Mucosa of descending colon (tissue), 3 donors: ENCODE measurements around the gene QPCTL. TPM values are rescaled to one million over a fixed set of nuclear protein-coding genes. Genes with fewer than 3 reads are reported as not detected.

ENCODE experiments used
- ATAC-seq: fragments of 200-7000 bp; cut with Tn5 transposase; one replicate; pipeline ENCODE4 v1.9.1; 2020; ENCODE audit warnings: mild to moderate bottlenecking, moderate library complexity
- DNase-seq, 3 donors: peaks; one replicate each; pipeline ENCODE4 v3.0.0-alpha.2; 2020
- H3K36me3 ChIP-seq: fragments of 200-600 bp; one replicate; pipeline ENCODE4 v1.8.0; 2021; ENCODE audit warnings: low read depth, mild to moderate bottlenecking
- H3K4me1 ChIP-seq: fragments of 200-600 bp; one replicate; pipeline ENCODE4 v1.8.0; 2021; ENCODE audit warnings: low read depth, mild to moderate bottlenecking
- H3K4me3 ChIP-seq: fragments of 200-600 bp; one replicate; pipeline ENCODE4 v1.8.0; 2021; ENCODE audit warnings: mild to moderate bottlenecking
- H3K9me3 ChIP-seq: fragments of 200-600 bp; one replicate; pipeline ENCODE4 v1.8.0; 2021; ENCODE audit warnings: mild to moderate bottlenecking
- intact Hi-C, 2 donors: fragments of 100-400 bp; cut with DNase I in 1 of 2; cut with micrococcal nuclease in 1 of 2; formaldehyde crosslinking; loops; one replicate each; pipeline versions ENCODE4 v1.11.0 to v1.11.1; 2022; cut with DNase I, micrococcal nuclease
- total RNA-seq, 3 donors: library from RNA; stranded (reverse); fragmentation: NEBNext Ultra II Directional in 2 of 3; extraction: Animal tissue kit (Norgen Biotek cat#: 25700) in 2 of 3; gene quantifications; one replicate each; pipeline versions ENCODE4 v1.2.1 to v1.2.4, GENCODE V29; 2021 to 2023
- TF ChIP-seq, protein P1 (sequence below): fragments of 200-600 bp; IDR thresholded peaks from one replicate; pipeline ENCODE4 v1.8.0; 2022; ENCODE audit warnings: antibody characterized with exemption, mild to moderate bottlenecking
- donor health status: DM: no; HTN: no; CAD: no; lungs with moderate emphysema.
- donor health status: DM: no; HTN: no; CAD: no.
- donor health status: DM: no; HTN: yes; CAD: no.

Gene QPCTL
- total RNA-seq, 3 donors from 2014 or later: 8.2 to 8.9 (median 8.3) TPM

DNA sequence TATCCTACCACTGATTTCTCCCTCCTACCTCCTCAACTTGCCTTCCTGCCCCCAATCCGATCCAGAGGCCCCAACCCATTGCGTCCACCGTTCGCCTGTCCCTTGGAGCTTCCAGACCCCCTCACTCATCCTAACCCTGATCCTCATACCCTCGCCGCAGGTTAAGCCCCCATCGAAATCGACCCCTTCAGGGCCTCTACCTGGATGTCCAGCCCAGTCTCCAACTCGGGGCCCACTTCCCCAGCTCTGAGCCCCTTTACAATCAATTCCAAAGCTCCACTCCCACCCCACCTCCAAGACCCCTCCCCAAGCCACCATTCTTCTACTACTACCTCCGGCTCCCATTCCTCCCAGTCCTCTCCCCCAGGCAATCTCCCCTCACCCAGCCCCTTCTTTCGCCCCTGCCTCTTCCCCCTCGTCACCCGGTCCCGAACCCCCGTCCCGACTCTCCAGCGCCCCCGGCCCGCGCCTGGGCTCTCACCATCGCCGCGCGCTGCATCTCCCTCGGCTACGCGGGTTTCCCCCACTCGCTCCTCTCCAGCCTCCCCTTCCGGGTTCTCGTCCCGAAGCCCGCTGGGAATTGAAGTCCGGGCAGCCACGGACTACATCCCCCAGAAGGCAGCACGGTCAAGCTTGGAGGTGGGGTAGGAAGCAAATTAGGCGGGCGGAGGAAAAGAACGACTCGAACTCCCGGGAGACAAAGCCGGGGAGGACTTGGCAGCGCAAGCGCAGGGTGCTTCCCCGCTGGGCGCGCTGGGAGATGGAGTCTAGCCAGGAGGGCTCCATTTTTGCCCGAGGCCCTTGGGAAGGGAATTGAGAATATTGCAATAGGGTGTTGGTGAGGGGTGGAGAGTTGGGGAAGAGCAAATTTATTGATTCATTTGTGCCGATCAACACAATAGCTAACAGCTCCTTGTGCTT, 38.2 kb downstream of the QPCTL start, which contains the start of gene FBXO46:
FBXO46 (minus strand) TSS at position 529 of the 921 bp plus-strand sequence. CDS start 17,401 bp downstream, outside the sequence.
- Histone ChIP-seq H3K4me3 (peak within 1 kb of the TSS; percentile 57), H3K9me3 (no peaks in the 10 kb centered on the region), H3K4me1 (peaks cover 19% of the 10 kb centered on the region), H3K36me3 (no peaks in the 10 kb centered on the region)
- TF ChIP-seq, protein P1, sequence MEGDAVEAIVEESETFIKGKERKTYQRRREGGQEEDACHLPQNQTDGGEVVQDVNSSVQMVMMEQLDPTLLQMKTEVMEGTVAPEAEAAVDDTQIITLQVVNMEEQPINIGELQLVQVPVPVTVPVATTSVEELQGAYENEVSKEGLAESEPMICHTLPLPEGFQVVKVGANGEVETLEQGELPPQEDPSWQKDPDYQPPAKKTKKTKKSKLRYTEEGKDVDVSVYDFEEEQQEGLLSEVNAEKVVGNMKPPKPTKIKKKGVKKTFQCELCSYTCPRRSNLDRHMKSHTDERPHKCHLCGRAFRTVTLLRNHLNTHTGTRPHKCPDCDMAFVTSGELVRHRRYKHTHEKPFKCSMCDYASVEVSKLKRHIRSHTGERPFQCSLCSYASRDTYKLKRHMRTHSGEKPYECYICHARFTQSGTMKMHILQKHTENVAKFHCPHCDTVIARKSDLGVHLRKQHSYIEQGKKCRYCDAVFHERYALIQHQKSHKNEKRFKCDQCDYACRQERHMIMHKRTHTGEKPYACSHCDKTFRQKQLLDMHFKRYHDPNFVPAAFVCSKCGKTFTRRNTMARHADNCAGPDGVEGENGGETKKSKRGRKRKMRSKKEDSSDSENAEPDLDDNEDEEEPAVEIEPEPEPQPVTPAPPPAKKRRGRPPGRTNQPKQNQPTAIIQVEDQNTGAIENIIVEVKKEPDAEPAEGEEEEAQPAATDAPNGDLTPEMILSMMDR: no peak
- ATAC-seq (peak; percentile 99), DNase-seq (peak; percentile 97)
- intact Hi-C loops: no loop called here

DNA sequence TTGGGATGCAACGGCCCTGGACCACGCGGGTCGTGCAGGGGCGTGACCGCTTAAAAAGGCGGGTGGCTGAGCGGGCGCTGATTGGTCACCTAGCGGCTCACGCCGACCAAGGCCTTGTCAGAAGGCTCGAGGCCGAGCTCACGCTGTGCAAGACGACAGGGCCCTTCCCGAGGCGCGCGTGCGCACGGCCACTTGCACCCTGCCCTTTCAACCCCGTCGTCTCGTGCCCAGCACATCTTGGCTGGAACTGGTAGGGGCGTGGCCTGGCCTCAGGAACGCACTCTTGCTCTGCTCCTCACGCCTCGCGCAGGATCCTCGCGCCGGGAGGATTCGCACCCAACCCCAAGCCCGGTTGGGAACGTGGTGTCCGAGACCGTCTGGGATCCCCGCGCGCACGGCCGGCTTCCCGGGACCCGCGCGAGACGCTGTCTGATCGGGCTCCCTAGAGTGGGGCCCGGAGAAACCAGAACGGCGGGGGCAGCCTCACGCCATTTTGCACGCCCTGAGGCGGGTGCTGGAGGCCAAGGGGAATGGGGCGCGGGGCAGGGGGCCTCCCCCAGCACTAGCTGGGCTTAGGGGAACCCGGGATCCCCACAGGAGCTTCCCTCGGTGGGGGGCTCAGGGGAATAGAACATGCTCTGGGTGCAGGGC, 40.8 kb downstream of the QPCTL start, which contains the start of gene MEIOSIN:
MEIOSIN (plus strand) TSS at position 280 of the 651 bp plus-strand sequence. CDS start 1,938 bp downstream, outside the sequence.
- TF ChIP-seq, protein P1: no peak
- intact Hi-C loops: no loop called here
- peak in 2 of 3 donors; percentile 44 to 62 for DNase-seq
- H3K9me3 ChIP-seq: no peaks in the 10 kb centered on the region
- peaks cover 19% of the 10 kb centered on the region for H3K4me1 ChIP-seq
- no peak within 1 kb of the TSS for H3K4me3 ChIP-seq
- ATAC-seq: no peak
- no peaks in the 10 kb centered on the region for H3K36me3 ChIP-seq

DNA sequence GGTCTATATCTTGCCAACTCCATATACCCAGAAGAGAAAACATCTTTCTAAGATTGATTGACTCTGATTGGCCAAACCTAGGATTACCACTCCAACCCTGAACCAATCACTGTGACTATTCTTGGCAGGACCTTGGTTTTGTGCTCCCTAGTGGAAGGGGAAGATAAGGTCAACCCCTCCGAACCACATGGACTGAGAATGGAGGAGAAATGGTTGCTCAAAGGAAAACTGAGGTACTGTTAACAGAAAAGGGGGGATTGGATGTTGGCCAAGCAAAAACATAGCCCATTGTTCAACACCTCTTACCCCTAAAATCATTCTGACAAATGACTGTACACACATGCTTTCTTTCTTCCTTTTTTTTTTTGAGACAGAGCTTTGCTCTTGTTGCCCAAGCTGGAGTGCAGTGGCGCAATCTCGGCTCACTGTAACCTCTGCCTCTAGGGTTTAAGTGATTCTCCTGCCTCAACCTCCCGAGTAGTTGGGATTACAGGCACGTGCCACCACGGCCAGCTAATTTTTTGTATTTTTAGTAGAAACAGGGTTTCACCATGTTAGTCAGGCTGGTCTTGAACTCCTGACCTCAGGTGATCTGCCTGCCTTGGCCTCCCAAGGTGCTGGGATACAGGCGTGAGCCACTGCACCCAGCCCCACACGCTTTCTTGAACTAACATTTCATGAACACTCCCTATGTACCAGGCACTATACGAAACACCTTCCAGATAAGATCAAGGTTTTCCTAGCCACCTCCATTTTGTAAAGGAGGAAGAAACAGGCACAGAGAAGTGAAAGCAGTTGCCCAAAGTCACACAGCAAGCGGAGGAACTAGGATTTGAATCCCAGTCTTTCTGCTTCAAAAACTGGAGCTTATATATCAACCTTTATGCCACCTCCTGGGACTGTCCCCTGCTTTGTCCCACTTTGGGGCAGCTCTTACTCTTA, 47.3 kb downstream of the QPCTL start:
- no peak for ATAC-seq
- intact Hi-C loops: no loop called here

DNA sequence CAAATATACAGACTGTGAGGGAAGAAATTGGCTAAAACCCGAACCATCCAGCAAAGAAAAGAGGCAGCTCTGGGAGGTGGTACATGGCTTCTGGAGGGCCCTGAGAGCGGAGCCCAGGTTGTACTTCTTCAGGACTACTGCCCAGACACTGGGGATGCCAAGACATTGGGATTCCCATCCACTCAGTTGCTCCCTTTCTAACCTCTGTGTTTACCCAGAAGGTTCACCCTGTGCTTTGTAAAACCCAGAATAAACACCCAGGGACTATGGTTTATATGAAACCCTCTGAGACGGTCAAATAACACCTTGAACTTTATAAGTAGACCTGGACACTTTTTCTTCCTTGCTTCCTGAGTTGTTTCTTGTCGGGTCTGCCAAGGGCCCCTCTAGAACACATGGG, 50.5 kb downstream of the QPCTL start:
- intact Hi-C loops: no loop called here
- TF ChIP-seq, protein P1: no peak
- Histone ChIP-seq H3K4me3 (no peak overlapping the region), H3K36me3 (no peaks in the 10 kb centered on the region), H3K9me3 (no peaks in the 10 kb centered on the region), H3K4me1 (no peaks in the 10 kb centered on the region)
- no peak for ATAC-seq
- DNase-seq: no peak

More for the DNA sequence above, 47.3 kb downstream of the QPCTL start:
- Histone ChIP-seq H3K36me3 (no peaks in the 10 kb centered on the region), H3K4me3 (no peak overlapping the region), H3K9me3 (no peaks in the 10 kb centered on the region), H3K4me1 (no peaks in the 10 kb centered on the region)
- TF ChIP-seq, protein P1: no peak
- no peak for DNase-seq

DNA sequence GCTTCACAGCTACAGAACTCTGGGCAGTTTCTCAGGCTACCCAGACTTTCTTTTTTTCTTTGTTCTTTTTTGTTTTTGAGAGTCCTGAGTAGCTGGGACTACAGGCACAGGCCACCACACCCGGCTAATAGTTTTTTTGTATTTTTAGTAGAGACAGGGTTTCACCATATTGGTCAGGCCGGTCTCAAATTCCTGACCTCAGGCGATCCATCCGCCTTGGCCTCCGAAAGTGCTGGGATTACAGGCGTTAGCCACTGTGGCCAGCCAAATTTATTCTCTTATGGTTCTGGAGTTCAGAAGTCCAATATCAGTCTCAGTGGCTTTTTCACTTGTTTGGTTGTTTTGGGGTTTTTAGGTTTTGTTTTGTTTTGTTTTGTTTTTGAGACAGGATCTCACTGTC, 53.1 kb downstream of the QPCTL start:
- Histone ChIP-seq H3K4me1 (no peaks in the 10 kb centered on the region), H3K9me3 (no peaks in the 10 kb centered on the region), H3K36me3 (no peaks in the 10 kb centered on the region), H3K4me3 (no peak overlapping the region)
- no peak for DNase-seq
- intact Hi-C loops: no loop called here
- TF ChIP-seq, protein P1: no peak
- no peak for ATAC-seq
